SU-DHL-6 (cell line): ENCODE data around the gene ITGA11.

Experiments
- EZH2phosphoT487 ChIP-seq: fragments of 200-600 bp; sonication (generic), shearing (Covaris generic); conservative IDR thresholded peaks from 2 replicates; pipeline ENCODE4 v1.6.1; 2018; ENCODE audit warnings: mild to moderate bottlenecking, antibody characterized with exemption, low read length, moderate library complexity, mixed read lengths
- TF ChIP-seq, protein P1 (sequence below): fragments of 200-600 bp; sonication (generic); IDR thresholded peaks from one replicate; pipeline ENCODE4 v1.5.1; 2017; ENCODE audit warnings: antibody characterized with exemption, mild to moderate bottlenecking, low read length, moderate library complexity; ENCODE audit not compliant: insufficient read depth, poor library complexity, severe bottlenecking

DNA sequence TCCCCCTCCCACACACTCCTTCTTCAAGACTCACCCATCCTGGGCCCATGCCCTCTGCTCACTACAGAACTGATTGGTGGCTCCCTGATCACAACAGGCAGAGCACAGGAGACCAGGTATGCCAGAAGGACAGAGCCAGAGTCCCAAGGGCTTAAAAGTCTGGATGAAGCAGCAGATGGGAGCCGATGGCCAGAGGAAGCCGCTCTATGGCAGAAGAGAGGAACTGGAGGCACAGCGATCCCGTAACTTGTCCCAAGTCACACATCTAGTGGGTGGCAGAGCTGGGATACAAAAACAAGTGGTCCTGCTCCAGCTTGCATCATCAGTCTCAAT lies 20.7 kb downstream of the ITGA11 start:
- TF ChIP-seq, protein P1, sequence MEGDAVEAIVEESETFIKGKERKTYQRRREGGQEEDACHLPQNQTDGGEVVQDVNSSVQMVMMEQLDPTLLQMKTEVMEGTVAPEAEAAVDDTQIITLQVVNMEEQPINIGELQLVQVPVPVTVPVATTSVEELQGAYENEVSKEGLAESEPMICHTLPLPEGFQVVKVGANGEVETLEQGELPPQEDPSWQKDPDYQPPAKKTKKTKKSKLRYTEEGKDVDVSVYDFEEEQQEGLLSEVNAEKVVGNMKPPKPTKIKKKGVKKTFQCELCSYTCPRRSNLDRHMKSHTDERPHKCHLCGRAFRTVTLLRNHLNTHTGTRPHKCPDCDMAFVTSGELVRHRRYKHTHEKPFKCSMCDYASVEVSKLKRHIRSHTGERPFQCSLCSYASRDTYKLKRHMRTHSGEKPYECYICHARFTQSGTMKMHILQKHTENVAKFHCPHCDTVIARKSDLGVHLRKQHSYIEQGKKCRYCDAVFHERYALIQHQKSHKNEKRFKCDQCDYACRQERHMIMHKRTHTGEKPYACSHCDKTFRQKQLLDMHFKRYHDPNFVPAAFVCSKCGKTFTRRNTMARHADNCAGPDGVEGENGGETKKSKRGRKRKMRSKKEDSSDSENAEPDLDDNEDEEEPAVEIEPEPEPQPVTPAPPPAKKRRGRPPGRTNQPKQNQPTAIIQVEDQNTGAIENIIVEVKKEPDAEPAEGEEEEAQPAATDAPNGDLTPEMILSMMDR: no peak
- no peak for TF ChIP-seq EZH2phosphoT487
